HCT116 (cell line): ENCODE results near the gene GON4L. TPM values are rescaled to one million over a fixed set of nuclear protein-coding genes. Genes with fewer than 3 reads are reported as not detected.

Experiments used
- ATAC-seq: fragments of 200-7000 bp; cut with Tn5 transposase; 2 replicates; pipeline ENCODE4 v1.9.1; 2020; ENCODE audit warnings: mild to moderate bottlenecking, moderate library complexity
- BruUV-seq: library from RNA; stranded (reverse); fragments of 400-500 nt; replicated peaks from 2 replicates; lab custom pipeline; 2021; lab: Mats Ljungman, UMichigan
- CTCF ChIA-PET: fragments of 300-600 bp; sonication (Branson Sonifier 250); formaldehyde crosslinking; loops from one replicate; lab custom pipeline; 2021; ENCODE audit warnings: antibody characterized with exemption; lab: Charles Lee
- POLR2A ChIA-PET: fragments of 300-600, 350-600 bp; sonication (Branson Sonifier 250); formaldehyde crosslinking; loops from one replicate; lab custom pipeline; 2021; ENCODE audit warnings: antibody characterized with exemption; lab: Charles Lee
- RAD21 ChIA-PET, 2 experiments: fragments of 300-600 bp; sonication (Branson Sonifier 250); formaldehyde crosslinking; loops; one replicate each; lab custom pipeline; 2023; ENCODE audit warnings: low total read pairs in 2 of 2; ENCODE audit not compliant: uncharacterized antibody in 2 of 2, unreplicated experiment in 2 of 2, low non-redundant PET in 1 of 2; lab: Charles Lee
- DNase-seq: peaks from one replicate; pipeline ENCODE4 v3.0.0-alpha.2; 2010; ENCODE audit warnings: low read depth, low spot score
- H2AFZ ChIP-seq: fragments of 200-600 bp; shearing (Covaris generic), sonication (generic); 2 replicates; pipeline ENCODE4 v1.6.1; 2017; ENCODE audit warnings: low read depth, mixed run types, mixed read lengths, antibody characterized with exemption, low read length; ENCODE audit not compliant: poor library complexity, severe bottlenecking
- H3K27ac ChIP-seq: 2 replicates; pipeline ENCODE4 v1.5.1; 2012; ENCODE audit warnings: low read depth, low read length
- H3K27me3 ChIP-seq: fragments of 200-600 bp; sonication (generic); 2 replicates; pipeline ENCODE4 v1.6.1; 2016; ENCODE audit warnings: mixed run types, low read length, mixed read lengths; ENCODE audit not compliant: insufficient read depth
- H3K36me3 ChIP-seq, 2 experiments: fragments of 200-500 bp in 1 of 2; fragments of 200-600 bp in 1 of 2; sonication (Bioruptor generic) in 1 of 2; sonication (generic) in 1 of 2; 2 replicates each; pipeline versions ENCODE4 v1.5.1 to v1.6.1; 2014 to 2016; ENCODE audit warnings: low read length in 2 of 2, inconsistent platforms in 1 of 2, mixed read lengths in 1 of 2, mixed run types in 1 of 2; ENCODE audit not compliant: insufficient read depth in 2 of 2, control insufficient read depth in 1 of 2
- H3K4me1 ChIP-seq, 2 experiments: fragments of 200-600 bp in 1 of 2; sonication (generic) in 1 of 2; 2 replicates each; pipeline versions ENCODE4 v1.5.1 to v1.6.1; 2012 to 2017; ENCODE audit warnings: low read length in 2 of 2, inconsistent platforms in 1 of 2, mild to moderate bottlenecking in 1 of 2, mixed read lengths in 1 of 2, mixed run types in 1 of 2, moderate library complexity in 1 of 2; ENCODE audit not compliant: insufficient read depth in 2 of 2, control insufficient read depth in 1 of 2
- H3K4me2 ChIP-seq: fragments of 200-600 bp; sonication (generic); 2 replicates; pipeline ENCODE4 v1.6.1; 2017; ENCODE audit warnings: mixed run types, low read length, mixed read lengths
- H3K4me3 ChIP-seq, 2 experiments: fragments of 200-600 bp in 1 of 2; sonication (generic) in 1 of 2; replicated peaks in 1 of 2; 2 replicates each; pipeline ENCODE4 v1.5.1; 2011 to 2016; ENCODE audit warnings: low read length in 2 of 2, control low read depth in 1 of 2, low read depth in 1 of 2, mild to moderate bottlenecking in 1 of 2, mixed read lengths in 1 of 2, mixed run types in 1 of 2
- H3K79me2 ChIP-seq: fragments of 200-600 bp; sonication (generic); 2 replicates; pipeline ENCODE4 v1.6.1; 2017; ENCODE audit warnings: mild to moderate bottlenecking, mixed run types, low read length, moderate library complexity, mixed read lengths; ENCODE audit not compliant: insufficient read depth
- H3K9ac ChIP-seq: fragments of 200-600 bp; sonication (generic); 2 replicates; pipeline ENCODE4 v1.6.1; 2016; ENCODE audit warnings: low read length, mixed read lengths
- H3K9me2 ChIP-seq: fragments of 200-600 bp; sonication (generic), shearing (Covaris generic); 2 replicates; pipeline ENCODE4 v1.6.1; 2017; ENCODE audit warnings: mixed run types, mild to moderate bottlenecking, moderate library complexity; ENCODE audit not compliant: insufficient read depth
- H3K9me3 ChIP-seq, 2 experiments: fragments of 200-500 bp in 1 of 2; fragments of 200-600 bp in 1 of 2; sonication (Bioruptor generic) in 1 of 2; sonication (generic) in 1 of 2; 2 replicates each; pipeline ENCODE4 v1.6.1; 2014 to 2017; ENCODE audit warnings: low read length in 2 of 2, mixed read lengths in 2 of 2, inconsistent platforms in 1 of 2, low read depth in 1 of 2, mild to moderate bottlenecking in 1 of 2, mixed run types in 1 of 2, moderate library complexity in 1 of 2; ENCODE audit not compliant: control insufficient read depth in 1 of 2, insufficient read depth in 1 of 2
- H4K20me1 ChIP-seq: fragments of 200-600 bp; sonication (generic), shearing (Covaris generic); 2 replicates; pipeline ENCODE4 v1.6.1; 2017; ENCODE audit warnings: mixed run types, mild to moderate bottlenecking, moderate library complexity; ENCODE audit not compliant: insufficient read depth
- ATF3 ChIP-seq: IDR thresholded peaks from 2 replicates; pipeline ENCODE4 v1.6.1; 2012
- CEBPB ChIP-seq: IDR thresholded peaks from 2 replicates; pipeline ENCODE4 v1.6.1; 2012; ENCODE audit warnings: low read depth
- JUND ChIP-seq: IDR thresholded peaks from 2 replicates; pipeline ENCODE4 v1.6.1; 2012
- SP1 ChIP-seq: IDR thresholded peaks from 2 replicates; pipeline ENCODE4 v1.6.1; 2012; ENCODE audit warnings: low read depth
- intact Hi-C: fragments of 100-400 bp; cut with micrococcal nuclease; formaldehyde crosslinking; loops from 2 replicates; pipeline ENCODE4 v1.10.0; 2022
- total RNA-seq: library from RNA; stranded (reverse); gene quantifications from one replicate; pipeline ENCODE4 v1.2.1, GENCODE V29; 2021; ENCODE audit not compliant: unreplicated experiment
- TF ChIP-seq, protein P1 (sequence below): IDR thresholded peaks from 2 replicates; pipeline ENCODE4 v1.6.1; 2012; ENCODE audit warnings: low read depth

The GON4L gene
- total RNA-seq, 1 experiment from 2014 or later: 40.8 TPM

DNA sequence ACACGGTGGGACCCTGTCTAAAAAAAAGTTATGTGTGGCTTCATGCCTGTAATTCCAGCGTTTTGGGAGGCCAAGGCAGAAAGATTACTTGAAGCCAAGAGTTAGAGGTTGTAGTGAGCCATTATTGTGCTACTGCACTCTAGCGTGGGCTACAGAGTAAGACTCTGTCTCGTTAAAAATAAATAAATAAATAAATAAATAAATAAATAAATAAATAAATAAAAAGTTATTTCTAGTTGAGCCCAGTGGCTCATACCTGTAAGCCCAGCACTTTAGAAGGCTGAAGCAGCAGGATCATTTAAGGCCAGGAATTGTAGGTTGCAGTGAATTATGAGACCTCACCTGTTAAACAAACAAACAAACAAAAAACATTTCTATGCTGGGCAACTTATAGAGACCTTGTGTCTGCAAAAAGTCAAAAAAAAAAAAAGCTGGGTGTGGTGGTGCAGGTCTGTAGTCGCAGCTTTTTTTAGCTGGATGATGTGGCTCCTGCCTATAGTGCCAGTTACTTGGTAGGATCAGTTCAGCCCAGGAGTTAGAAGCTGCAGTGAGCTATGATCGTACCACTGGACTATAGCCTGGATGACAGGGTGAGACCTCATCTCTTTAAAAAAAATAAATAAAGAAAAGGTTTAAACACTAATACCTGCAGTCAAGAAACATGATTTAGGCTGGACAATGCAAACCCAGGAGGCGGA, 25.6 kb downstream of the GON4L start:
- no peaks in the 10 kb centered on the region for H3K27me3 ChIP-seq
- intact Hi-C loops: no loop called here
- H3K9ac ChIP-seq: no peak overlapping the region
- RAD21 ChIA-PET: no interaction called here
- no peaks in the 10 kb centered on the region for H3K9me3 ChIP-seq
- BruUV-seq: no TSS peak
- no peaks in the 10 kb centered on the region for H4K20me1 ChIP-seq
- 0 out of 4 replicates have a peak, but pooled peaks cover 2 to 3% of the 10 kb centered on the region in 2 experiments for H3K4me1 ChIP-seq
- no peaks in the 10 kb centered on the region for H3K9me2 ChIP-seq
- H2AFZ ChIP-seq: no peak overlapping the region
- POLR2A ChIA-PET: no interaction called here
- no peak for ATAC-seq
- no peak for DNase-seq
- peaks cover 31% of the 10 kb centered on the region; the same call in 1 of the 2 replicates for H3K79me2 ChIP-seq
- no peak overlapping the region for H3K4me3 ChIP-seq
- H3K4me2 ChIP-seq: no peak overlapping the region
- CTCF ChIA-PET: no interaction called here
- TF ChIP-seq, protein P1, sequence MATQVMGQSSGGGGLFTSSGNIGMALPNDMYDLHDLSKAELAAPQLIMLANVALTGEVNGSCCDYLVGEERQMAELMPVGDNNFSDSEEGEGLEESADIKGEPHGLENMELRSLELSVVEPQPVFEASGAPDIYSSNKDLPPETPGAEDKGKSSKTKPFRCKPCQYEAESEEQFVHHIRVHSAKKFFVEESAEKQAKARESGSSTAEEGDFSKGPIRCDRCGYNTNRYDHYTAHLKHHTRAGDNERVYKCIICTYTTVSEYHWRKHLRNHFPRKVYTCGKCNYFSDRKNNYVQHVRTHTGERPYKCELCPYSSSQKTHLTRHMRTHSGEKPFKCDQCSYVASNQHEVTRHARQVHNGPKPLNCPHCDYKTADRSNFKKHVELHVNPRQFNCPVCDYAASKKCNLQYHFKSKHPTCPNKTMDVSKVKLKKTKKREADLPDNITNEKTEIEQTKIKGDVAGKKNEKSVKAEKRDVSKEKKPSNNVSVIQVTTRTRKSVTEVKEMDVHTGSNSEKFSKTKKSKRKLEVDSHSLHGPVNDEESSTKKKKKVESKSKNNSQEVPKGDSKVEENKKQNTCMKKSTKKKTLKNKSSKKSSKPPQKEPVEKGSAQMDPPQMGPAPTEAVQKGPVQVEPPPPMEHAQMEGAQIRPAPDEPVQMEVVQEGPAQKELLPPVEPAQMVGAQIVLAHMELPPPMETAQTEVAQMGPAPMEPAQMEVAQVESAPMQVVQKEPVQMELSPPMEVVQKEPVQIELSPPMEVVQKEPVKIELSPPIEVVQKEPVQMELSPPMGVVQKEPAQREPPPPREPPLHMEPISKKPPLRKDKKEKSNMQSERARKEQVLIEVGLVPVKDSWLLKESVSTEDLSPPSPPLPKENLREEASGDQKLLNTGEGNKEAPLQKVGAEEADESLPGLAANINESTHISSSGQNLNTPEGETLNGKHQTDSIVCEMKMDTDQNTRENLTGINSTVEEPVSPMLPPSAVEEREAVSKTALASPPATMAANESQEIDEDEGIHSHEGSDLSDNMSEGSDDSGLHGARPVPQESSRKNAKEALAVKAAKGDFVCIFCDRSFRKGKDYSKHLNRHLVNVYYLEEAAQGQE: no peak
- no peak for TF ChIP-seq CEBPB
- no peak for TF ChIP-seq SP1
- TF ChIP-seq JUND: no peak
- TF ChIP-seq ATF3: no peak
- no peak overlapping the region for H3K27ac ChIP-seq
- H3K36me3 ChIP-seq: no peaks in the 10 kb centered on the region
